K562 (cell line): ENCODE results near the gene EEF1AKMT1. TPM values are rescaled to one million over a fixed set of nuclear protein-coding genes. Genes with fewer than 3 reads are reported as not detected.

ENCODE experiments used
- ATAC-seq: fragments of 200-7000 bp; cut with Tn5 transposase; 3 replicates; pipeline ENCODE4 v1.9.1; 2020; ENCODE audit warnings: moderate library complexity
- BruUV-seq: library from RNA; stranded (reverse); fragments of 400-500 nt; replicated peaks from 2 replicates; lab custom pipeline; 2021; lab: Mats Ljungman, UMichigan
- CTCF ChIA-PET: fragments of 300-600 bp; formaldehyde crosslinking; extraction: SDS; loops from one replicate; lab custom pipeline; 2021; ENCODE audit warnings: low intra/inter-chr PET ratio; lab: Yijun Ruan, JAX
- POLR2A ChIA-PET: fragments of 300-600, 350-650 bp; sonication (Branson Sonifier 250); formaldehyde crosslinking; extraction: SDS; loops from one replicate; lab custom pipeline; 2021; ENCODE audit warnings: antibody characterized with exemption, inconsistent platforms; lab: Yijun Ruan, JAX
- DNase-seq, 4 experiments: peaks; one replicate each; pipeline versions ENCODE4 v3.0.0 to v3.0.0-alpha.2; 2011 to 2018; ENCODE audit warnings: low spot score in 3 of 4, mixed read lengths in 3 of 4; ENCODE audit errors: extremely low read depth in 1 of 4
- FAIRE-seq: peaks from 2 replicates; lab custom pipeline; 2011; peaks lifted over from hg19 to GRCh38; lab: Jason Lieb, UNC
- H2AFZ ChIP-seq: 2 replicates; pipeline ENCODE4 v1.6.0; 2011; ENCODE audit warnings: low read depth, low read length, control low read depth, inconsistent platforms
- H3K27ac ChIP-seq: fragments of 200-600 bp; 3 replicates; pipeline ENCODE4 v1.8.0; 2011; ENCODE audit warnings: low read depth, mild to moderate bottlenecking, control low read depth, inconsistent platforms, low read length, moderate library complexity, mixed read lengths; ENCODE audit errors: extremely low read depth
- H3K27me3 ChIP-seq, 2 experiments: fragments of 300-600 bp in 1 of 2; 2 replicates in 1 of 2; 3 replicates in 1 of 2; pipeline versions ENCODE4 v1.6.0 to v1.8.0; 2011; ENCODE audit warnings: inconsistent platforms in 2 of 2, low read length in 2 of 2, mild to moderate bottlenecking in 1 of 2, mixed read lengths in 1 of 2, moderate library complexity in 1 of 2; ENCODE audit not compliant: control insufficient read depth in 2 of 2, insufficient read depth in 2 of 2
- H3K36me3 ChIP-seq: fragments of 300-600 bp; 3 replicates; pipeline ENCODE4 v1.8.0; 2011; ENCODE audit warnings: mild to moderate bottlenecking, low read length, inconsistent platforms; ENCODE audit not compliant: control insufficient read depth, insufficient read depth
- H3K4me1 ChIP-seq, 2 experiments: fragments of 200-600 bp in 1 of 2; replicated peaks in 1 of 2; 2 replicates in 1 of 2; 3 replicates in 1 of 2; pipeline versions ENCODE4 v1.5.1 to v1.8.0; 2011; ENCODE audit warnings: inconsistent platforms in 2 of 2, low read length in 2 of 2, mild to moderate bottlenecking in 1 of 2, mixed read lengths in 1 of 2, moderate library complexity in 1 of 2; ENCODE audit not compliant: control insufficient read depth in 2 of 2, insufficient read depth in 2 of 2
- H3K4me2 ChIP-seq: 2 replicates; pipeline ENCODE4 v1.6.1; 2011; ENCODE audit warnings: low read length, control low read depth, inconsistent platforms, mixed read lengths; ENCODE audit not compliant: insufficient read depth
- H3K4me3 ChIP-seq: fragments of 200-600 bp; sonication (generic), shearing (Covaris generic); 2 replicates; pipeline ENCODE4 v1.5.1; 2016; ENCODE audit warnings: control low read depth, inconsistent platforms
- H3K79me2 ChIP-seq: fragments of 200-600 bp; 3 replicates; pipeline ENCODE4 v1.8.0; 2011; ENCODE audit warnings: low read length, inconsistent platforms; ENCODE audit not compliant: control insufficient read depth, insufficient read depth
- H3K9ac ChIP-seq, 2 experiments: 2 replicates each; pipeline versions ENCODE4 v1.6.0 to v1.6.1; 2011; ENCODE audit warnings: low read depth in 2 of 2, low read length in 2 of 2, control low read depth in 1 of 2, inconsistent platforms in 1 of 2, mild to moderate bottlenecking in 1 of 2, mixed read lengths in 1 of 2; ENCODE audit not compliant: insufficient read depth in 1 of 2
- H3K9me1 ChIP-seq: one replicate; pipeline ENCODE4 v1.6.0; 2011; ENCODE audit warnings: inconsistent platforms, mild to moderate bottlenecking, low read length, moderate library complexity; ENCODE audit not compliant: control insufficient read depth, insufficient read depth
- H3K9me3 ChIP-seq: replicated peaks from 2 replicates; pipeline ENCODE4 v1.5.1; 2011; ENCODE audit warnings: low read depth, low read length, inconsistent platforms; ENCODE audit not compliant: control insufficient read depth, insufficient read depth
- H4K20me1 ChIP-seq: replicated peaks from 2 replicates; pipeline ENCODE4 v1.6.1; 2011; ENCODE audit warnings: low read length, inconsistent platforms, mixed read lengths; ENCODE audit not compliant: control insufficient read depth, insufficient read depth
- ATF7 ChIP-seq: fragments of 450-650 bp; IDR thresholded peaks from 2 replicates; pipeline ENCODE4 v1.7.1; 2014; ENCODE audit warnings: mild to moderate bottlenecking, moderate library complexity
- BHLHE40 ChIP-seq: IDR thresholded peaks from 2 replicates; pipeline ENCODE4 v1.6.1; 2011; ENCODE audit warnings: low read length, improper control_type of control experiment
- HBP1 ChIP-seq: fragments of 450-650 bp; formaldehyde crosslinking; IDR thresholded peaks from 2 replicates; pipeline ENCODE4 v1.4.0; 2022; ENCODE audit warnings: missing genetic modification characterization
- HDAC3 ChIP-seq: fragments of 450-650 bp; IDR thresholded peaks from 2 replicates; pipeline ENCODE4 v1.6.1; 2018; ENCODE audit warnings: borderline replicate concordance, mild to moderate bottlenecking, moderate library complexity; ENCODE audit not compliant: partially characterized antibody
- KLF16 ChIP-seq: IDR thresholded peaks from 2 replicates; pipeline ENCODE4 v1.6.1; 2016; ENCODE audit warnings: antibody characterized with exemption
- NCOA1 ChIP-seq: fragments of 450-650 bp; IDR thresholded peaks from 2 replicates; pipeline ENCODE4 v1.6.1; 2016; ENCODE audit warnings: low read depth
- SRSF9 ChIP-seq: fragments of 200-400 bp; formaldehyde crosslinking; IDR thresholded peaks from 2 replicates; pipeline ENCODE4 v1.6.1; 2017; ENCODE audit warnings: low read depth, low read length, borderline replicate concordance
- TAF7 ChIP-seq: fragments of 450-650 bp; IDR thresholded peaks from 2 replicates; pipeline ENCODE4 v1.6.1; 2016; ENCODE audit warnings: missing genetic modification characterization, missing compliant biosample characterization
- USF2 ChIP-seq: sonication (generic); formaldehyde crosslinking; IDR thresholded peaks from 2 replicates; pipeline ENCODE4 v1.5.0; 2020; ENCODE audit warnings: missing genetic modification reagents
- ZBTB33 ChIP-seq: sonication (generic); formaldehyde crosslinking; IDR thresholded peaks from 2 replicates; pipeline ENCODE4 v1.8.1; 2023; ENCODE audit warnings: mild to moderate bottlenecking, missing genetic modification reagents
- ZBTB7A ChIP-seq: IDR thresholded peaks from 2 replicates; pipeline ENCODE4 v1.6.1; 2011; ENCODE audit warnings: low read depth, mild to moderate bottlenecking, low read length, moderate library complexity, borderline replicate concordance; ENCODE audit not compliant: control insufficient read depth
- ZNF512 ChIP-seq: IDR thresholded peaks from 2 replicates; pipeline ENCODE4 v1.6.1; 2016; ENCODE audit warnings: missing genetic modification characterization, missing compliant biosample characterization
- ZNF740 ChIP-seq, 3 experiments: fragments of 200-800 bp in 1 of 3; sonication (Bioruptor generic) in 1 of 3; sonication (generic) in 1 of 3; formaldehyde crosslinking in 1 of 3; IDR thresholded peaks; 2 replicates each; pipeline versions ENCODE4 v1.6.1 to v1.8.0; 2016 to 2022; ENCODE audit warnings: mild to moderate bottlenecking in 2 of 3, missing compliant biosample characterization in 2 of 3, missing genetic modification characterization in 2 of 3, missing genetic modification reagents in 1 of 3
- WGBS: fragments of 100-300 bp; shearing (Covaris generic); methylation state at CpG from one replicate; pipeline ENCODE4 v1.1.6; 2016; ENCODE audit warnings: low coverage, mixed read lengths; ENCODE audit not compliant: insufficient coverage; ENCODE audit errors: missing lambda C conversion rate; 5-methylcytosine and 5-hydroxymethylcytosine counted together
- in situ Hi-C: fragments of 300-500 bp; cut with MboI; formaldehyde crosslinking; loops from 4 replicates; pipeline ENCODE4 v1.15.0; 2018; ENCODE audit warnings: inconsistent platforms, mixed read lengths
- intact Hi-C: fragments of 100-400 bp; cut with micrococcal nuclease; formaldehyde crosslinking; loops from 2 replicates; pipeline ENCODE4 v1.14.2; 2022
- polyA plus RNA-seq, 8 experiments: library from polyadenylated mRNA; depleted of rRNA in 4 of 8; stranded (reverse) in 5 of 8; unstranded in 3 of 8; fragments of >200 nt; fragmentation: Nextera tagmentation in 2 of 8; fragmentation: Illumina TruSeq in 1 of 8; extraction: Ambion mirVana in 2 of 8; extraction: Trizol in 1 of 8; gene quantifications; 2 replicates each; pipeline versions ENCODE4 v1.2.1 to v1.2.3, GENCODE V29; 2011 to 2014; ENCODE audit warnings: inconsistent platforms in 1 of 8, missing spikeins in 1 of 8
- total RNA-seq, 7 experiments: library from RNA; depleted of rRNA in 6 of 7; stranded (reverse); fragments of >200 nt in 6 of 7; fragmentation: Illumina TruSeq in 2 of 7; extraction: Trizol in 2 of 7; gene quantifications; 2 replicates each; pipeline versions ENCODE4 v1.2.1 to v1.2.3, GENCODE V29; 2011 to 2021; ENCODE audit warnings: low replicate concordance in 1 of 7

Gene EEF1AKMT1
- total and polyA plus RNA-seq, 9 of the 15 experiments (the other 6 are each of a cell fraction or from before 2014, with no cell fraction given) = 5.3 to 36.3 (median 7.9) TPM

- no peak overlapping the region for H3K9ac ChIP-seq
- intact Hi-C loops = no loop called here
- H2AFZ ChIP-seq = no peak overlapping the region
- in situ Hi-C loops = no loop called here
- no peaks in the 10 kb centered on the region for H3K36me3 ChIP-seq
- H3K4me3 ChIP-seq = no peak overlapping the region
- POLR2A ChIA-PET = no interaction called here
- H4K20me1 ChIP-seq = no peaks in the 10 kb centered on the region
- DNase-seq = no peak
- no peaks in the 10 kb centered on the region for H3K9me1 ChIP-seq
- no peaks in the 10 kb centered on the region for H3K79me2 ChIP-seq
- no peak overlapping the region for H3K4me2 ChIP-seq
- no peaks in the 10 kb centered on the region for H3K9me3 ChIP-seq
- no peak for FAIRE-seq
- no peak overlapping the region for H3K27ac ChIP-seq
- H3K4me1 ChIP-seq = no peaks in the 10 kb centered on the region; a peak in 1 of 5 replicates
- no peaks in the 10 kb centered on the region for H3K27me3 ChIP-seq
- no peak for ATAC-seq
- CTCF ChIA-PET = no interaction called here
- no TSS peak for BruUV-seq
- WGBS = 26% methylated on average over 4 of the region's 4 CpGs
- TF ChIP-seq USF2 (no peak), BHLHE40 (no peak), ZNF512 (tag) (no peak), HBP1 (CRISPR knock-in tag) (no peak), ZNF740 (CRISPR knock-in tag; IDR thresholded peaks at IDR 0.05) (no peak), ZNF740 (tag; IDR thresholded peaks at IDR 0.05) (no peak), KLF16 (no peak), HDAC3 (no peak), NCOA1 (no peak), ZBTB33 (CRISPR knock-in tag) (no peak), SRSF9 (no peak), ATF7 (no peak), TAF7 (tag) (no peak), ZBTB7A (no peak)
These were observed 82.1 kb downstream of the EEF1AKMT1 start for GRCh38 chr13:20691616-20692015.
